C4-2B (cell line): ENCODE results near the gene RNF13.

Source experiments
- ZFX ChIP-seq: fragments of 450-650 bp; IDR thresholded peaks from 2 replicates; pipeline ENCODE4 v1.6.1; 2017
- TF ChIP-seq, protein P1 (sequence below): fragments of 450-650 bp; conservative IDR thresholded peaks from 2 replicates; pipeline ENCODE4 v1.5.1; 2017; ENCODE audit warnings: mild to moderate bottlenecking

- TF ChIP-seq, protein P1, sequence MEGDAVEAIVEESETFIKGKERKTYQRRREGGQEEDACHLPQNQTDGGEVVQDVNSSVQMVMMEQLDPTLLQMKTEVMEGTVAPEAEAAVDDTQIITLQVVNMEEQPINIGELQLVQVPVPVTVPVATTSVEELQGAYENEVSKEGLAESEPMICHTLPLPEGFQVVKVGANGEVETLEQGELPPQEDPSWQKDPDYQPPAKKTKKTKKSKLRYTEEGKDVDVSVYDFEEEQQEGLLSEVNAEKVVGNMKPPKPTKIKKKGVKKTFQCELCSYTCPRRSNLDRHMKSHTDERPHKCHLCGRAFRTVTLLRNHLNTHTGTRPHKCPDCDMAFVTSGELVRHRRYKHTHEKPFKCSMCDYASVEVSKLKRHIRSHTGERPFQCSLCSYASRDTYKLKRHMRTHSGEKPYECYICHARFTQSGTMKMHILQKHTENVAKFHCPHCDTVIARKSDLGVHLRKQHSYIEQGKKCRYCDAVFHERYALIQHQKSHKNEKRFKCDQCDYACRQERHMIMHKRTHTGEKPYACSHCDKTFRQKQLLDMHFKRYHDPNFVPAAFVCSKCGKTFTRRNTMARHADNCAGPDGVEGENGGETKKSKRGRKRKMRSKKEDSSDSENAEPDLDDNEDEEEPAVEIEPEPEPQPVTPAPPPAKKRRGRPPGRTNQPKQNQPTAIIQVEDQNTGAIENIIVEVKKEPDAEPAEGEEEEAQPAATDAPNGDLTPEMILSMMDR, result no peak
- TF ChIP-seq ZFX, result no peak
These were observed 26.9 kb downstream of the RNF13 start for GRCh38 chr3:149839896-149840295.
